Trophoblast cell (in vitro differentiated cells and primary cell): ENCODE data around the gene ASCC3.

Source experiments
- DNase-seq, 2 donors: peaks; one replicate each; pipeline ENCODE4 v3.0.0-alpha.2; 2016
- H2AFZ ChIP-seq: 2 replicates; pipeline ENCODE4 v1.6.1; 2013; ENCODE audit warnings: low read length, moderate library complexity, mild to moderate bottlenecking; ENCODE audit not compliant: insufficient read depth, poor library complexity
- H2AK5ac ChIP-seq: 2 replicates; pipeline ENCODE4 v1.6.1; 2013; ENCODE audit warnings: mild to moderate bottlenecking, low read length
- H2BK120ac ChIP-seq: 2 replicates; pipeline ENCODE4 v1.6.1; 2013; ENCODE audit warnings: low read length, mild to moderate bottlenecking, moderate library complexity; ENCODE audit not compliant: insufficient read depth, poor library complexity
- H2BK12ac ChIP-seq: 2 replicates; pipeline ENCODE4 v1.6.1; 2013; ENCODE audit warnings: mild to moderate bottlenecking, low read length, moderate library complexity
- H2BK5ac ChIP-seq: 2 replicates; pipeline ENCODE4 v1.6.1; 2013; ENCODE audit warnings: low read length, low read depth, moderate library complexity, mild to moderate bottlenecking; ENCODE audit not compliant: poor library complexity
- H3K14ac ChIP-seq: 2 replicates; pipeline ENCODE4 v1.6.1; 2013; ENCODE audit warnings: mild to moderate bottlenecking, low read length
- H3K18ac ChIP-seq: 2 replicates; pipeline ENCODE4 v1.6.1; 2013; ENCODE audit warnings: mild to moderate bottlenecking, low read length
- H3K23ac ChIP-seq: 2 replicates; pipeline ENCODE4 v1.6.1; 2013; ENCODE audit warnings: low read length
- H3K27ac ChIP-seq: 2 replicates; pipeline ENCODE4 v1.5.1; 2013; ENCODE audit warnings: low read depth, mild to moderate bottlenecking, inconsistent platforms, low read length, moderate library complexity
- H3K27me3 ChIP-seq: 2 replicates; pipeline ENCODE4 v1.6.1; 2013; ENCODE audit warnings: inconsistent platforms, mild to moderate bottlenecking, low read length, moderate library complexity; ENCODE audit not compliant: insufficient read depth
- H3K36me3 ChIP-seq, 2 experiments: 1 replicate in 1 of 2; 2 replicates in 1 of 2; pipeline ENCODE4 v1.6.1; 2013; ENCODE audit warnings: low read length in 2 of 2, mild to moderate bottlenecking in 2 of 2, moderate library complexity in 1 of 2; ENCODE audit not compliant: insufficient read depth in 2 of 2, control insufficient read depth in 1 of 2
- H3K4ac ChIP-seq: 2 replicates; pipeline ENCODE4 v1.6.1; 2013; ENCODE audit warnings: low read depth, mild to moderate bottlenecking, low read length, moderate library complexity
- H3K4me1 ChIP-seq, 2 experiments: 1 replicate in 1 of 2; 2 replicates in 1 of 2; pipeline ENCODE4 v1.6.1; 2013; ENCODE audit warnings: low read length in 2 of 2, mild to moderate bottlenecking in 2 of 2, moderate library complexity in 1 of 2; ENCODE audit not compliant: insufficient read depth in 2 of 2, control insufficient read depth in 1 of 2
- H3K4me2 ChIP-seq: 2 replicates; pipeline ENCODE4 v1.6.1; 2013; ENCODE audit warnings: inconsistent platforms, mild to moderate bottlenecking, low read length, moderate library complexity
- H3K4me3 ChIP-seq: 2 replicates; pipeline ENCODE4 v1.5.1; 2013; ENCODE audit warnings: mild to moderate bottlenecking, low read depth, low read length, inconsistent platforms
- H3K79me1 ChIP-seq: one replicate; pipeline ENCODE4 v1.6.1; 2013; ENCODE audit warnings: low read length
- H3K79me2 ChIP-seq: 2 replicates; pipeline ENCODE4 v1.6.1; 2013; ENCODE audit warnings: low read length, mild to moderate bottlenecking; ENCODE audit not compliant: control insufficient read depth, insufficient read depth, poor library complexity
- H3K9ac ChIP-seq: 2 replicates; pipeline ENCODE4 v1.6.1; 2013; ENCODE audit warnings: mild to moderate bottlenecking, low read length
- H3K9me3 ChIP-seq: 2 replicates; pipeline ENCODE4 v1.6.1; 2013; ENCODE audit warnings: low read depth, mild to moderate bottlenecking, control low read depth, inconsistent platforms, low read length; ENCODE audit not compliant: insufficient read depth
- H4K12ac ChIP-seq: 2 replicates; pipeline ENCODE4 v1.6.1; 2013; ENCODE audit warnings: low read depth, mild to moderate bottlenecking, low read length, moderate library complexity
- H4K8ac ChIP-seq: 2 replicates; pipeline ENCODE4 v1.6.1; 2013; ENCODE audit warnings: low read depth, mild to moderate bottlenecking, low read length, moderate library complexity
- H4K91ac ChIP-seq: one replicate; pipeline ENCODE4 v1.6.1; 2013; ENCODE audit warnings: low read depth, mild to moderate bottlenecking, low read length, moderate library complexity
- WGBS: extraction: QIAGEN DNeasy Blood & Tissue Kit; methylation state at CpG from one replicate; pipeline ENCODE4 v1.1.7; 2013; ENCODE audit warnings: missing lambda C conversion rate; ENCODE audit not compliant: insufficient read length, insufficient coverage; ENCODE audit errors: extremely low coverage; 5-methylcytosine and 5-hydroxymethylcytosine counted together

Gene ASCC3

DNA sequence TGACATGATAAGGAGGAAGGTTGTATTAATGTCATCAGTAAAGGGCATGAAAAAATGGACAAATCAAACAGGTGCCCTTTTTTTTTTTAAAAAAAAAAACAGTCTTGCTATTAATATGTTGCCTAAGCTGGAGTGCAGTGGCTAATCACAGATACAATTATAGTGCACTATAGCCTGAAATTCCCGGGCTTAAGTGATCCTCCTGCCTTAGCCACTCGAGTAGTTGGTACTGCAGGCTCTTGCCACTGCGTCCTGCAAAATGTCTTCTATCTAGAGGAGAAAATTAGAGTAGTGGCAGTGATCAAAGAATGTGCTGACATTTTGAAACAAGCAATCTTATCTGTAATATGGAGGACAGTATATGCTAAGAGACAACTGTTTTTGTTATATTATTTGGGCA lies 127.7 kb downstream of the ASCC3 start:
- no peak for DNase-seq
- Histone ChIP-seq H4K91ac (no peak overlapping the region), H4K12ac (no peak overlapping the region), H2BK5ac (no peak overlapping the region), H3K36me3 (peaks cover 0 to 2% of the 10 kb centered on the region in 2 experiments), H3K79me1 (no peaks in the 10 kb centered on the region), H3K14ac (no peak overlapping the region), H3K4me1 (no peaks in the 10 kb centered on the region), H4K8ac (no peak overlapping the region), H3K9me3 (no peaks in the 10 kb centered on the region), H2AFZ (no peak overlapping the region), H3K18ac (no peak overlapping the region), H3K4me3 (no peak overlapping the region), H2AK5ac (no peak overlapping the region), H2BK12ac (no peak overlapping the region), H3K9ac (no peak overlapping the region), H3K23ac (no peak overlapping the region), H3K4ac (no peak overlapping the region), H3K27ac (no peak overlapping the region), H3K79me2 (no peaks in the 10 kb centered on the region), H3K4me2 (no peak overlapping the region), H2BK120ac (no peak overlapping the region), H3K27me3 (no peaks in the 10 kb centered on the region)
- WGBS: no CpG with 5 or more reads among the region's 3 CpGs

DNA sequence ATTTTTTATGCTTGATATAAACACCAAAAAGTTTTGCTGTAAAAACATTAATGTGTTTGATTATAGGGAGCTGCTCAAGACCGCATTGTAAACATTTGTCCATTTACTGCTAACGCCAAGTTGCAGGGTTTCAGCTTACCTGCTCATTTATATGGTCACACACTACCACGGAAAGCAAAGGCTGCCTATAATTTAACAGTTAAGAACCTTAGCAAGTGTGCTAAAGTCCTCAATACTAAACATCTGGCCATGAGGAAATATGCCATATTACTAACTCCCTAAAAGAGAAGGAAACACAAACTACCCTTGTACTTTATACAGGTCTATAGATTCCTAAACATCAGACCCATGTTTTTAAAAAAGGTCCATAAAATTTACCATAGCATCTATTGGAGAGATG lies 129.5 kb downstream of the ASCC3 start:
- WGBS: no CpG with 5 or more reads among the region's 3 CpGs
- Histone ChIP-seq H4K12ac (no peak overlapping the region), H2BK120ac (no peak overlapping the region), H3K23ac (no peak overlapping the region), H2BK5ac (no peak overlapping the region), H4K91ac (no peak overlapping the region), H2BK12ac (no peak overlapping the region), H3K4me3 (no peak overlapping the region), H3K79me1 (no peaks in the 10 kb centered on the region), H3K36me3 (peaks cover 0 to 2% of the 10 kb centered on the region in 2 experiments), H2AK5ac (no peak overlapping the region), H3K27me3 (no peaks in the 10 kb centered on the region), H3K18ac (no peak overlapping the region), H4K8ac (no peak overlapping the region), H3K14ac (no peak overlapping the region), H3K79me2 (no peaks in the 10 kb centered on the region), H3K27ac (no peak overlapping the region), H2AFZ (no peak overlapping the region), H3K4me2 (no peak overlapping the region), H3K9ac (no peak overlapping the region), H3K4ac (no peak overlapping the region), H3K4me1 (no peaks in the 10 kb centered on the region), H3K9me3 (no peaks in the 10 kb centered on the region)
- DNase-seq: no peak

DNA sequence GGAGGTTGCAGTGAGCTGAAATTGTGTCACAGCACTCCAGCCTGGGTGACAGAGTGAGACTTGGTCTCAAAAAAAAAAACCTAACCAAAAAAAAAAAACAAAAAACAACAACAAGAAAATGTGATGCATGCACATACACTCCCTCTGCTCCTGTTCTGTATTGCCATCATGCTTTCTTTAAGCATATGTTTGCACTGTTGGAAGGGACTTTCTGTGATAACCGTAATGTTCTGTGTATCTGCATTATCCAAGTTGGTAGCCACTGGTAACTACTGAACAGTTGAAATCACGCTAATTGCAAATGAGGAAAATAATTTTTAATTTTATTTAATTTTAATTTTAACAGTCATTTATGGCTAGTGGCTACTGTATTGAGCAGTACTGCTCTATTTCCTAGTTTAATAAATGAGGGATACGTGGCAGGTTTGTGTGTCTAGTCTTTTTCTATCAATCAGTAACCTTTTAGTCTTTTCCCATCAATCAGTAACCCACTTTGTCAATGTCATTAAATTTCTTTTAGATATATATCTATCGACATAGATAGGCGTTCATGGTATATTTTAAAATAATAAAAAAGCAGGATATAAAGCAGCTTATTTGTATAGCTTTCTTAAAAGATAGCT lies 135.6 kb downstream of the ASCC3 start:
- H3K4me2 ChIP-seq: no peak overlapping the region
- no peak overlapping the region for H3K23ac ChIP-seq
- no peaks in the 10 kb centered on the region for H3K27me3 ChIP-seq
- no peak overlapping the region for H3K27ac ChIP-seq
- H4K91ac ChIP-seq: no peak overlapping the region
- no peak overlapping the region for H2BK5ac ChIP-seq
- no peak overlapping the region for H3K18ac ChIP-seq
- no peak overlapping the region for H3K4me3 ChIP-seq
- no peak for DNase-seq
- no peak overlapping the region for H2BK120ac ChIP-seq
- H3K79me1 ChIP-seq: no peaks in the 10 kb centered on the region
- peaks cover 11 to 16% of the 10 kb centered on the region in 2 experiments for H3K36me3 ChIP-seq
- H2BK12ac ChIP-seq: no peak overlapping the region
- WGBS: no CpG with 5 or more reads among the region's 5 CpGs
- H3K4me1 ChIP-seq: no peaks in the 10 kb centered on the region
- H2AK5ac ChIP-seq: no peak overlapping the region
- no peak overlapping the region for H3K4ac ChIP-seq
- no peak overlapping the region for H3K14ac ChIP-seq
- no peak overlapping the region for H3K9ac ChIP-seq
- no peaks in the 10 kb centered on the region for H3K79me2 ChIP-seq
- no peak overlapping the region for H4K8ac ChIP-seq
- no peak overlapping the region for H2AFZ ChIP-seq
- no peaks in the 10 kb centered on the region for H3K9me3 ChIP-seq
- no peak overlapping the region for H4K12ac ChIP-seq

DNA sequence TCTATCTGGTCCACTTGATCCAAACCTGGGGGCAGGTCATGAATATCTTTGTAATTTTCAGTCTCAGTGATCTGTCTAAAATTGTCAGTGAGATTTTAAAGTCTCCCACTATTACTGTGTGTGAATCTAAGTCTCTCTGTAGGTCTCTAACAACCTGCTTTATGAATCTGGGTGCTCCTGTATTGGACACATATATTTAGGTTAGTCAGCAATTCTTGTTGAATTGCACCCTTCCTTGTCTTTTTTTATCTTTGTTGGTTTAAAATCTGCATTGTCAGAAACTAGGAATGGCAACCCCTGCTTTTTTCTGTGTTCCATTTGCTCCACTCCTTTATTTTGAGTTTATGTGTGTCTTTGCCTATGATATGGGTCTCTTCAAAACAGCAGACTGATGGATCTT lies 140.7 kb downstream of the ASCC3 start:
- no peak overlapping the region for H4K91ac ChIP-seq
- H3K27ac ChIP-seq: no peak overlapping the region
- no peak overlapping the region for H2BK12ac ChIP-seq
- no peaks in the 10 kb centered on the region for H3K9me3 ChIP-seq
- H3K27me3 ChIP-seq: no peaks in the 10 kb centered on the region
- H4K12ac ChIP-seq: no peak overlapping the region
- H4K8ac ChIP-seq: no peak overlapping the region
- no peak overlapping the region for H3K23ac ChIP-seq
- H2BK120ac ChIP-seq: no peak overlapping the region
- peaks cover 11 to 16% of the 10 kb centered on the region in 2 experiments for H3K36me3 ChIP-seq
- H3K4me2 ChIP-seq: no peak overlapping the region
- H3K4me1 ChIP-seq: no peaks in the 10 kb centered on the region
- H3K18ac ChIP-seq: no peak overlapping the region
- no peak overlapping the region for H2AK5ac ChIP-seq
- no peak overlapping the region for H3K4me3 ChIP-seq
- no peak overlapping the region for H3K9ac ChIP-seq
- H3K4ac ChIP-seq: no peak overlapping the region
- no peak overlapping the region for H2AFZ ChIP-seq
- H3K14ac ChIP-seq: no peak overlapping the region
- H3K79me2 ChIP-seq: no peaks in the 10 kb centered on the region
- no peaks in the 10 kb centered on the region for H3K79me1 ChIP-seq
- no peak overlapping the region for H2BK5ac ChIP-seq
- no peak for DNase-seq
